NT2/D1 (cell line): ENCODE data around the gene FOXO6.

Experiments used
- DNase-seq: peaks from one replicate; pipeline ENCODE4 v3.0.0-alpha.2; 2011; ENCODE audit warnings: low read depth, low spot score
- H3K27me3 ChIP-seq: 2 replicates; pipeline ENCODE4 v1.6.0; 2011; ENCODE audit warnings: mild to moderate bottlenecking; ENCODE audit not compliant: insufficient read length, insufficient read depth
- H3K36me3 ChIP-seq: 2 replicates; pipeline ENCODE4 v1.6.1; 2011; ENCODE audit warnings: mild to moderate bottlenecking, low read length, mixed read lengths; ENCODE audit not compliant: insufficient read depth, insufficient read length
- H3K4me1 ChIP-seq: 2 replicates; pipeline ENCODE4 v1.5.1; 2011; ENCODE audit not compliant: insufficient read depth, insufficient read length
- H3K4me3 ChIP-seq: 2 replicates; pipeline ENCODE4 v1.5.1; 2011; ENCODE audit warnings: low read depth; ENCODE audit not compliant: insufficient read length
- H3K9ac ChIP-seq: 2 replicates; pipeline ENCODE4 v1.6.0; 2011; ENCODE audit warnings: low read depth; ENCODE audit not compliant: insufficient read length
- H3K9me3 ChIP-seq: 2 replicates; pipeline ENCODE4 v1.5.1; 2011; ENCODE audit warnings: mild to moderate bottlenecking, low read length; ENCODE audit not compliant: insufficient read depth
- SUZ12 ChIP-seq: IDR thresholded peaks from 2 replicates; pipeline ENCODE4 v1.6.1; 2011; ENCODE audit not compliant: insufficient read length, insufficient read depth; ENCODE audit errors: extremely low read depth
- YY1 ChIP-seq: IDR thresholded peaks from 2 replicates; pipeline ENCODE4 v1.6.1; 2011; ENCODE audit not compliant: insufficient read length, insufficient read depth
- ZNF274 ChIP-seq: IDR thresholded peaks from 2 replicates; pipeline ENCODE4 v1.6.1; 2011; ENCODE audit warnings: mild to moderate bottlenecking, low read depth, low read length

The FOXO6 gene

DNA sequence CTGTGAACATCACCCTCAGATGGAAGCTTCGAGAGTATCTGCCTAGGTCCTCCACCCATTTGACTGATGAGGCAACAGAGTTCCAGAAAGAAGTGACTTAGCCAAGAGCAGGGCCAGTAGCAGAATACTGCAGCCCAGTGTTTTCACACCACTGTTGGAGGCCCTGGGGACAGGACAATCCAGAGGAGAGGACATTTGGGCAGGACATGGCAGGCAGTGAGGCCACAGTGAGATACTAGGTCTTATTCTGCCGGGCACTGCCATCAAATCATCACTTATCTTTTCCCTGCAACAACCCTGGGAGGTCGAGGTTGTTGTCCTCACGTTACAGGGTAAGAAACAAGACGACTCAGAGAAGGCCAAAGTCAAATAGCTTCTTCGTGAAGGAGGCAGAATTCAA, 5.5 kb upstream of the FOXO6 start:
- Histone ChIP-seq H3K27me3 (peaks cover 69% of the 10 kb centered on the region), H3K4me1 (peaks cover 22% of the 10 kb centered on the region), H3K9me3 (no peaks in the 10 kb centered on the region), H3K36me3 (no peaks in the 10 kb centered on the region), H3K4me3 (no peak overlapping the region), H3K9ac (no peak overlapping the region)
- TF ChIP-seq SUZ12 (no peak), ZNF274 (no peak), YY1 (no peak)
- DNase-seq, result no peak

DNA sequence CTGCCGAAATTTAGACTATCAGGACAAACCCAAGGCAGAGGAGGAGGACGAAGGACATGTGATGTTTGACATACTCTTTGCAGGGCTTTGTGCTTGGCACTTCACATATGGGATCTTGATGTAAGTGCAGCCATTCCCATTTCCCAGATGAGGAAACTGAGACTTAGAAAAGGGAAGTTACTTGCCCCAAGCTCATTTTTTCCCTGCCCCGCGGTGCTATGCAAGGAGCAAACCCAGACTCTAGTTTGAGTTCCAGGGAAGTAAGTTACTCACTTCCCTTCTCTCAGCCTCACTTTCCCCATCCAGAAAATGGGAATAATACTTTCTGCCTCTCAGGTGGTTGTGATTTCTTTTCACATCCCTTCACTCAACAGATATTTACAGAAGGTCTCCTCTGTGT, 4.5 kb upstream of the FOXO6 start:
- no peak for DNase-seq
- H3K4me3 ChIP-seq, result no peak overlapping the region

DNA sequence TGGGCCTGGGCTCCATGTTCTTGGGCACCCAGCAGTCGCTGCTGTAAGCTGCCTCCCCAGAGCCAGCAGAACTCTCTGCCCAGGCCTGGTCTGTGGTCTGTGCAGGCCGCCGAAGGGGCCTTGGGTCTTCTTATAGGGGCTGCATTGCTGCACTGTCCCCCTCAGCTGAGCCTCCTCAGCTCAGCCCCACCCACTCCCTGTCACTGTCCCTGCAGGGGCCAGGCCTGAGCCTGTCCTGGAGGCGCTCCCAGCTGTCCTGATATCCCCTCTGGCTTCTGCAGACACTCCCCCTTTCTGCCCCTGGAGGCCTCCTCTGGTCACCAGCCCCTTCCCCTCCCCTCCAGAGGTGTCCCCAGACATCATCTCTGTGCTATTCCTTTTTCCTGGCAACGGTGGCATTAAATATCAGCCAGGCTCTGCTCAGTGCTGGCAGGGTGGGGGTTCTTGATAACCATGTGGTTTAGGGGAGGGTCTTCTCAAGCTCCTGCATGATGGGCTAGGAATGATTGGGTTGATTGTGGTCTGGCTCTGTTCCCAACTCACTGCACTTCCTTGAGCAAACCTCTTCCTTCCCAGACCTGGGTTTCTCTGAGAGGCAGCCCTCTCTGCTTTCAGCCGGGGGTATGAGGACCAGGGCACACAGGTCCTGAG, 3.7 kb upstream of the FOXO6 start:
- DNase-seq, result no peak
- peaks cover 23% of the 10 kb centered on the region for H3K4me1 ChIP-seq
- H3K36me3 ChIP-seq, result no peaks in the 10 kb centered on the region
- no peak for TF ChIP-seq ZNF274
- no peak for TF ChIP-seq YY1
- no peak for TF ChIP-seq SUZ12
- no peaks in the 10 kb centered on the region for H3K9me3 ChIP-seq
- H3K27me3 ChIP-seq, result peaks cover 64% of the 10 kb centered on the region
- no peak overlapping the region for H3K9ac ChIP-seq
- no peak overlapping the region for H3K4me3 ChIP-seq

More for the DNA sequence above, 4.5 kb upstream of the FOXO6 start:
- H3K9ac ChIP-seq, result no peak overlapping the region
- H3K4me1 ChIP-seq, result peaks cover 22% of the 10 kb centered on the region
- no peaks in the 10 kb centered on the region for H3K9me3 ChIP-seq
- peaks cover 63% of the 10 kb centered on the region for H3K27me3 ChIP-seq
- no peak for TF ChIP-seq SUZ12
- no peak for TF ChIP-seq ZNF274
- no peak for TF ChIP-seq YY1
- no peaks in the 10 kb centered on the region for H3K36me3 ChIP-seq

DNA sequence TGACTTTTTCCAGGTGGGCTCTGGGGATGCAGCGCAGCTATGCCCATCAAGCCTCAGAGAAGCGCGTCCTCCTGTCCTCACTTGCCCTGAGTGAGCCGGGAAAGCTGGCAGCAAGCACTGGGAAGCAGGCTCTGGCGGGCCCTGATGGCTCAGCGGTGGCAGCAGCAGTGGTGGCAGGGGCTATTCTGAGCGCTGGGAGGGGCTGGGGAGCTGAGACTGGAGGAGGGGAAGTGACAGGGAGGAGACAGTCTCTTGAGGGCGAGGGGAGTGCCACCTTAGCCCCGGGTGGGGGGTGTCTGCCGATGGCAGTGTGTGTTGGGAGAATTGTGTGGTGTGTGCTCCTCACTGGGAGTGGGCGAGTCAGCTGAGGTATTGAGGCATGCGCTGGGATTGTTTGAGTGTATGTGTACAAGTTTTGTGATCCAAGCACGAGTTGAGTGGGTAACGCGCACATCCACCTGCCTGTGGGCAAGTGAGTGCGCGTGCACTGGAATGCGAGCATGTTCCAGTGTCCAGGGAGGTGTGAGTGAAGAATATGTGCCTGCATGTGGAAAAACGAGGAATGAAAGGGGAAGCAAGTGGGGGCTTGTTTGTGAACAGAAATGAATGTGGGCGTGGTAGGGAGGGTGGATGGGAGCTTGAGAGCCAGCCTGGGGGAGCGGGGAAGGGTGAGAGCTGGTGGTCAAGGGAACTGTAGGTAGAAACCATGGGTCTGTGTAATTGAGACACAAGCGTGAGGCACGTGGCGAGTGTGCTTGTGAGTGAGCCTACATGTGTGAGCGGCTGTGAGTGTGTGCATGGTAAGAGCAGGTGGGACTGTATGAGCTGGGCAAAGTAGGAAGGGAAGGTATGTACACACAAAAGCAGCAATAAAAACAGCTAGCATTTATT, 2.9 kb upstream of the FOXO6 start:
- TF ChIP-seq SUZ12 (no peak), YY1 (no peak), ZNF274 (no peak)
- Histone ChIP-seq H3K4me1 (peaks cover 31% of the 10 kb centered on the region), H3K36me3 (no peaks in the 10 kb centered on the region), H3K9me3 (no peaks in the 10 kb centered on the region), H3K9ac (no peak overlapping the region), H3K4me3 (no peak overlapping the region), H3K27me3 (peaks cover 69% of the 10 kb centered on the region)
- DNase-seq, result no peak

DNA sequence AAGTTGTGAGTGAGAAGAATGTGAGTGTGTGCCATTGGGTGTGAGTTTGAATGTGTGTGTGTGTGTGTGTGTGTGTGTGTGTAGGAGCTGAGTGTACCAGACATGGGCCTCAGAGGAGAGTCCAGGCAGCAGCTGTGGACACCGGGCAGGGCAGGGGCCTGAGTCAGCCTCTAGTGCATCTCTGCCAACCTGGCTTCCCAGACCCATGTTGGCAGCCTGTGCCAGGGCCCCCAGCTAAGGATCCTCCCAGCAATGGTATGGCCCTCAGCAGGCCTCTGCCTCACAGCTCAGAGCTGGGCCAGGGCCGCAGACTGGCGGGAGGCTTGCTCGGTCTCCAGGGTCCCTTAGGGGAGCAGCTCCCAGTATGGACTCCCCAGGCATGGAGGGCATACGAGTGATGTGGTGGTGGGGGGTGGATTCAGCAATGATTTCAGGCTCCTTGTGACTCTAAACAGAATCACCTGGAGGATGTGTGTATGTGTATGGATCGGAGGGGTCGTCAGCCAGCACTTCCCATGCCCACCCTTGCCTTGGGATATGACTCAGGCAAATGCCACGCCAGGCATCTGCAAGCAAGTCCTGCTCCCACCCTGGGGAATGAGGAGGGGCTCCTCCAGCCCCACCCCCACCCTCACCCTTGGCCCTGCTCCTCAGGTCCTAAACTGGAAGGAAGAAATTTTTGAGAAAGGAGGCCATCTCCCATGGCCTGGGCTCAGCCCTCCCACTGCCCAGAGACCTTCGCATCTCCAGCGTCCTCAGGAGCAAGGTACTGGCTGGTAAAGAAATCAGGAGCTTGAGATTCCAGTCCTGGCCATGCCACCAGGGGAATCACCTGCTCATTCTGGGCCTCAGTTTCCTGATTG, 1.8 kb upstream of the FOXO6 start:
- Histone ChIP-seq H3K4me1 (peaks cover 34% of the 10 kb centered on the region), H3K4me3 (no peak overlapping the region), H3K27me3 (peaks cover 79% of the 10 kb centered on the region), H3K36me3 (no peaks in the 10 kb centered on the region), H3K9ac (no peak overlapping the region), H3K9me3 (no peaks in the 10 kb centered on the region)
- TF ChIP-seq YY1 (no peak), SUZ12 (no peak), ZNF274 (no peak)
- no peak for DNase-seq

DNA sequence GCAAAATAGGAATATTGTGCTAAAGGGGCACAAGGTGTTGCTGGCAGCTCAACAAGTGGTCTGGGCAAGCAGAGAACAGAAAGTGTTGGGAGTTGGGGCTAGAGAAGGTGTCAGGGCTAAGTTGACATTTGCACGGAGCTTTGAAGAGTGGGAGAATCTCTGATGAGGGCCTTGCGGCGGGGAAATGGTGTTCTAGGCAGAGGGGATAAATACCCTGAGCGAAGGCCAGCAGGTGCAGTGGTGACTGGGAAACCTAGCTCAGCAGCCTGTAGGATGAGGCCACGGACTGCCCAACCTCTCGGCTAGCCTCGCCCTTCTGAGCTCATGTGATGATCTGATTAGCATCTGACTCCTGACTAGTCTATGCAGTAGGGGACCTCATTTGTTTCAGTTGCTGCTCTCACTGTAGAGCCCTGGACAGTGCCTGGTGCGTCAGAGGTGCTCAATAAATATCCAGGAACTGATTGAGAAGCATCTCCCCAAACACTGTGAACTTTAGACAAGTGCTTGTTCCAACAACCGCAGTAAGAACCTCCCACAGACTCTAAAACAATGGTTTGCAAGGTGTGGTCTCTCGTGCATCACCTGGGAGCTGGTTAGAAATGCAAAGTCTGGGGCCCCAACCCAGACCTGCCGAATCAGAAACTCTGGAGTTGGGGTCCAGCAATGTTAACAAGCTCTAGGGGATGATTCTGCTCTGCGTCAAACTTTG, 1.0 kb upstream of the FOXO6 start:
- TF ChIP-seq ZNF274 (no peak), YY1 (no peak), SUZ12 (no peak)
- no peak for DNase-seq
- Histone ChIP-seq H3K36me3 (no peaks in the 10 kb centered on the region), H3K27me3 (peaks cover 81% of the 10 kb centered on the region), H3K9ac (peak overlapping the region; percentile 12), H3K4me3 (peak overlapping the region; percentile 22), H3K9me3 (no peaks in the 10 kb centered on the region), H3K4me1 (peaks cover 40% of the 10 kb centered on the region)
